Anterior cingulate cortex (tissue), 58 donors: ENCODE measurements around the gene MRM3.
"Not testable (repeated sequence)": the region's sequence is repeated elsewhere in the genome, so short reads cannot be mapped to it uniquely, and the experiment has no call there.

Source experiments
- DNase-seq, 58 donors: peaks; one replicate each; lab custom pipeline; 2025; lab: John Stamatoyannopoulos, UW

The MRM3 gene, protein sequence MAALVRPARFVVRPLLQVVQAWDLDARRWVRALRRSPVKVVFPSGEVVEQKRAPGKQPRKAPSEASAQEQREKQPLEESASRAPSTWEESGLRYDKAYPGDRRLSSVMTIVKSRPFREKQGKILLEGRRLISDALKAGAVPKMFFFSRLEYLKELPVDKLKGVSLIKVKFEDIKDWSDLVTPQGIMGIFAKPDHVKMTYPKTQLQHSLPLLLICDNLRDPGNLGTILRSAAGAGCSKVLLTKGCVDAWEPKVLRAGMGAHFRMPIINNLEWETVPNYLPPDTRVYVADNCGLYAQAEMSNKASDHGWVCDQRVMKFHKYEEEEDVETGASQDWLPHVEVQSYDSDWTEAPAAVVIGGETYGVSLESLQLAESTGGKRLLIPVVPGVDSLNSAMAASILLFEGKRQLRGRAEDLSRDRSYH

DNA sequence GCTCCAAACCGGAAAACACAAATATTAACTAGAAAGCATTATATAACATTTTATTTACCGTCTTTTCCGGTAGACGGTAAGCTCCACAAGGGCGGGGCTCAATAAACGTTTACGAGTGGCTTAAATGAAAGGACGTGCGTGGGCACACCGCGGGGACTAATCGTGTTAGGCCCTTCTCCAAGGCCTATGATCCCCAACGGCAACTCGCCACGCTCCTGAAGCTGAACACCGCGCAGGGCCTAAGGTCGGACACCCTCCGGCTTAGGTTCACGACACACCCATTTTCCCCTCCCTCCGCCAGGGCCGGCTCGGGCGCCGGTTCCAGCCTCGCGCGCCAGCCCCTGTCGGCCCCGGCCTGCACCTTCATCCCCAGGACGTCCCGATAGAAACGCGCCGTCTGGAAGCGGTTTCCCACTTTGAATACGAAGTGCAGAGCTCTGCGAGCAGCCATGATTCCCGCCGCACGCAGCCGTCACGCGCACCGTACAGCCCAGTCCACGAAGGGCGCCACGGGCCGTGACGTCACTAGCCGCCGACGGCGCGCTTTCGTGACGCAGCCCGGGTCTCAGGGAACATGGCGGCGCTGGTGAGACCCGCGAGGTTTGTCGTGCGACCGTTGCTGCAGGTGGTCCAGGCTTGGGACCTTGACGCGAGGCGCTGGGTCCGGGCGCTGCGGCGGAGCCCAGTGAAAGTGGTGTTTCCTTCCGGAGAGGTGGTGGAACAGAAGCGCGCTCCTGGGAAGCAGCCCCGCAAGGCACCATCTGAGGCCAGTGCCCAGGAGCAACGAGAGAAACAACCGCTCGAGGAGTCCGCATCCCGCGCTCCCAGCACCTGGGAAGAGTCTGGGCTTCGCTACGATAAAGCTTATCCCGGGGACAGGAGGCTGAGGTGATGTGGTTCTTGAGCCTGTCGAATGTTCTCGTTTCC is at the start of gene MRM3, which contains the start of gene GLOD4:
Gene MRM3 (plus strand): TSS at position 549 of the 927 bp plus-strand sequence. CDS start 26 bp downstream, at position 575.
Gene GLOD4 (minus strand): TSS at position 476 of the 927 bp plus-strand sequence. CDS start 25 bp downstream, at position 451.
- DNase-seq: peak in 57 of 58 donors; percentile 48 to 97 (median 85)

DNA sequence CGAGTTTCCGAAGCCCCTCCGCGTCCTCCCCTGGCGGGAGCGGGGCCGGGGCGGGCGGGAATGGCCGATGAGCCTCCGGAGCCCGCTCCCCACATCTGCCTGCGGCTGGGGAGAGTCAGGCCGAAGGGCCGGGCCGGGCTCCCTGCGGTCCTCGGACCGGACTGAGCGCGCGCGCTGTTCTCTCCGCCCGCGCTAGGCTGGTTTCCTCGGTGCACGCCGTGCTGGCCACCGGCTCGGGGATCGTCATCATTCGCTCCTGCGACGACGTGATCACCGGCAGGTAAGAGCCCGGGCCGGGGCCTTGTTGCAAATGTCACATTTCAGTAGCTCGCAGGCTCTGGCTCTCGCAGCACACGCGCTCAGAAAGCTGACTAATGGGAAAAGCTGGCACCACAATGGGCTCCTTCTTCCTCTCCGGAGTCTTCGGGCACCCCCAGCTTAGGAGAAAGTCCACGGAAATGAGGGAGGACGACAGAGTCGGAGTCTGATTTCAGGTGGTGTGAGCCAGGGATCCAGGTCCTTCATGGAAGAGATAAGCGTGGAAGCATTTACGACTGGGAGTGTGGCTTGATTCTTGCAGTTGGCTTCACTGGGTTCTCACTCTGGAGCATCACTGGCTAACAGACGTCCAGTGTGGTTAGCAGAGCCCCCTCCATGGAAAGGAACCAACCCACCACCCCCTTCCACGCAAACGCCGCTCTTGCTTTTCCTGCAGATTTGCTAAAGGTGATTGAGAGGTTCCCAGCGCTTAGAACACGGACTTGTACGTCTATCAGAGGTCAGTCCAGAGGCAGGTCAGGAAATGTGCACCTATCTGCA is 49.0 kb upstream of the MRM3 start:
- DNase-seq: peak in 25 of 58 donors; percentile 7 to 44 (median 26)

DNA sequence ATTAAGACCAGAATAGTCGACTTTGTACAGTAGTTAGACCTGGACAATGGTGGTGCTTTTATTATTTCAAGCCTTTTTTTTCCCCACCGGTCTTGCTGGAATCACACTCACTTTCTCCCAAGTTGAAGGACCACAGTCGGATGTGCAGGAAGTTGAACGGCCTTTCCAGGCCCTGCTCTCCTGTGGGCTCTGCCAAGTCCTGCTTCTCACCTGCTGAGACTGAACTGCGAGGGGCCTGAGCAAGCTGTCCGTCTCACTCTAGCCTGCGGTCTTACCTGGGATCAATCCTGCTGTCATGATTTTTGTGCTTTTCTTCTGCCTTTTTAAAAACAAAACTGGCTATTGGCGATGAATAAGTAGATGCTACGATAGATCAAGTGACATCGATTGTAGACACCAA is 48.4 kb upstream of the MRM3 start:
- no peak for DNase-seq

DNA sequence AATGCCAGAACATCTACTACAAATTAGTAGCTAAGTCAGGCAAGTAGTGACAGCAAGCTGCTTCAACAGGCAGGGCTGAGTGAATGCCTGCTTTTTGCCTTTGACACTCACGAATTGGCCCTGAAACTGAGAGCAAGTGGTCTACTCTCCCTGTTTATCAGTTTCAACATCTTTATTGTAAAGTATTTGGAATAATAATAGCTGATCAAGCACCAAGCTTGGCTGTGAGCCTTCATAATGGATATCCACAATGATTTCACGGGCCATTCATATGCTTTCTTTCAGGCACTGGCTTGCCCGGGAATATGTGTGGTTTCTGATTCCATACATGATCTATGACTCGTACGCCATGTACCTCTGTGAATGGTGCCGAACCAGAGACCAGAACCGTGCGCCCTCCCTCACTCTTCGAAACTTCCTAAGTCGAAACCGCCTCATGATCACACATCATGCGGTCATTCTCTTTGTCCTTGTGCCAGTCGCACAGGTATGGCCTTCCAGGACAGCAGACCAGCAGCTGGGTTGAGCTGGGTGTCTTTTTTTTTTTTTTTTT is 44.5 kb upstream of the MRM3 start:
- DNase-seq: no peak

DNA sequence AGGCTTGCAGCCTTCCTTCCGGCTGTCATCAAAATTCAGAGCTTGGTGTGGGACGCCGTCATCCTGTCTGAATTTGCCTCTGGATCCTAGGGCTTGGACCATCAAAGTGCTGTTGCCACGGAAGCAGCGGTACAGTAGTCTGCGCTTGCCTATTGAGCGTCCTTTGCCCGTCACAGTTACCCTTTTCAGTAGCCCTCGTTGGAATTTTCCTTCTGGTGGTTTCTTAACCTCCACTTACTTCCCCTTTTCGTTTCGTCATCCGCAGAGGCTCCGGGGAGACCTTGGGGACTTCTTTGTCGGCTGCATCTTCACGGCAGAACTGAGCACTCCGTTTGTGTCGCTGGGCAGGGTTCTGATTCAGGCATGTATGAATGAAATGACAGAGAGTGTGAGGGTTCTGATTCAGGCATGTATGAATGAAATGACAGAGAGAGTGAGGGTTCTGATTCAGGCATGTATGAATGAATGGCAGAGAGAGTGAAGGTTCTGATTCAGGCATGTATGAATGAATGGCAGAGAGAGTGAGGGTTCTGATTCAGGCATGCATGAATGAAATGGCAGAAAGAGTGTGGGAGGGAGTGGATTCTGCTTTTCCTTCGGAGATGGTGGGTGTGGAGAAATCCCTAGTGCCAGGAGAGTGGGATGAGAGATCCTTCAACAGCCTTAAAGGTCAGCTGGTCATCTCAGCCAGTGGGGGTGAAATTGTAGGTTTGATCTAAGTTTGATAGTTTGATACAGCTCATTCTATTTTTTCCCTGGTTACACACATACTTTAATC is 41.7 kb upstream of the MRM3 start:
- DNase-seq: peak in 6 of 58 donors; percentile 3 to 30 (median 14)

DNA sequence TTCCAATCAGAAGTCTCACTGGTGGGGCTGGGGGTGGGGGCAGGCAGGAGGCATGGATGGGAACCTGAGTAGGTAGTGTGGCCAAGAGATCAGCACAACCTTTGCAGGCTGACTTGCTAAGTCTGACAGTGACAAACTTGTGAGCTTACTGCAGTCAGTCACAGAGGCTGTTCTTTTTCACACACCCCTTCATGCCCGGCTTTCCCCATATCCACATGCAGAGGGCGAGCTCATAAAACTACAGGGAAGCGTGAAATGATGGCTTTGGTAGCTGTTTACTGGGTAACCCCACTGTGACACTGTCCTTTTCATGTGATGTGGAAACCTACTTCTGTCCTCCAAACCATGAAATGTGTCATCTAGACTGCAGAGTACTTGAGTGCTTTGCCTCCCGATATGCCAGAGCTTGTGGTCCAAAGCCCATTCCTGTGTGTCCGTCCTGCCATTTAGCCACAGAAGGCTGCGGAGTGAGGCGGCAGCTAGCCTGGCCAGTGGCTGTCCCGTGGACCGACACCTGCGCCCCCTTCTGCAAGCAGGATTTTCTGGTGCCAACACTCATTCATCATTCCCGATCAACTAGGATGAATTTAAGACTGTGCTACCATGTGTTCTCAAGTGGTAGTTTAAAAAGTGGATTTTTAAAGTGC is 39.9 kb upstream of the MRM3 start:
- no peak for DNase-seq

DNA sequence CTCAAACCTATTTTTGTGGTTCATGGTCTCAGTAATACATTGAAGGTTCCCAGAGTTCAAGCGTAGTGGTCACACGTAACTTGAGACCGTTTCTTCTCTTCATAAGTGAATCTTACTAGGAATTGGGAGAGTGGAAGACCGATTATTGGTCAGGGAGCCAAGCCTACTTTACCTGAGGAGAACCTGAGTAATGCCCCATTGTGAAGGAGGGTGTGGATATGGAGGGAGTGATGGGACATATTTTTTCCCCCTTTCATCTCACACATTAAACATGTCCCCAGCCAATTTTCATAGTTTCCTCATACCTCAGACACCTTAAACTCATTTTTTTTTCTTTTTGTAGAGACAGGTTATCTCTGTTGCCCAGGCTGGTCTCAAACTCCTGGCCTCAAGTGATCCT is 39.0 kb upstream of the MRM3 start:
- no peak for DNase-seq

DNA sequence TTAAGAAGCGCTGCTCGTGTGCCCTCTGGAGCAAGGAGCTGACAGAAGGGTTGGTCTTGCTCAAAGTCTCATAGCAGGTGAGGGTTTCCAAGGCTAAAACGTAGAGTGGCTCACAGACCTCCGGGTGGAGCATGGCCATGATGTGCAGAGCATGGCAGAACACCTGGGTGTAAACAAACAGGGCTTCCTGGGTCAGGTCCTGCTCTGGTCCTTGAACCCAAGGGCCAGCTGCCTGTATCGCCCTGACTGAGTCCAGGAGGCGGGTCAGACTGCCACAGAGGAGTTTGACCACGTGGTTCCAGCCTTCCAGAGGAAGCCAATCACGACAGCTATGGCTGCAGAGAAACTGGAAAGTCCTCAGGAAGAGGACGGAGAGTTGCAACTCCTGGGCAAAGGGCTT is 37.2 kb upstream of the MRM3 start:
- no peak for DNase-seq

DNA sequence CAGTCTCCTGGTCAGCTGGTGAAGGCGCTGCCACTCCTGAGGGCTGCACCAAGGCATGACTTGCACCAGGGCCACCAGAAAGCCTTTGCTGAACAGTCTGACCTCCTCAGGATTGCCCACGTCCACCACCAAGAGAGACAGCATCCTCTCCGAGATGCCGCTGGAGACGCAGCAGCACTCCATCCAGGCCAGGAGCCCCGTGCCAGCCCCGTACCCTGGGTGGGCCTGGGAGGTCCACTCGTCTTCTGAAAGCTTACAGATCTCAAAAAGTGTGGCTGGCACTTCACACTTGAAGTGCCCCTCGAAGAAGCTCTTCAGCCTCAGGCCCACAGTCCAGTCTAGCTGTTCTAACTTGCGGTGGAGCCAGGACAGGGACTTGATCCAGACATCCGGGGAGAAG is 36.7 kb upstream of the MRM3 start:
- no peak for DNase-seq

DNA sequence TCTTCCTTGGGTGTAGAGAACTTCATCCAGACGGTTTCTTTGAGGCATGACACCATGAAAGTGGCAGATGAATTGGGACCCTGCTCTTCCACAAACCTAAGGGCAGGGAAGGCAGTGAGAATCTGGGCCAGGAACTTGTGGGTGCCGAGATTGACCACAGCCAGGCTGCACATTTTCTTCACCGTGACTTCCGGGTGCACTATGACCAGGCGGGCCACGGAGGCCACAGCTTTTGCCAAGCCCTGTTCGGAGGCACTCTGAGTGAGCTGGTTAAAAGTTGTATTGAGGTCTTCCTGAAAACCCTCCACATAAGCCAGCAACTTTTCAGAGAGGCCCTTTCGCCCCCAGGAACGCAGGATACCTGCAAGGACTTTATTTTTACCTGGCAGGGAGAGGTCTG is 36.0 kb upstream of the MRM3 start:
- no peak for DNase-seq

DNA sequence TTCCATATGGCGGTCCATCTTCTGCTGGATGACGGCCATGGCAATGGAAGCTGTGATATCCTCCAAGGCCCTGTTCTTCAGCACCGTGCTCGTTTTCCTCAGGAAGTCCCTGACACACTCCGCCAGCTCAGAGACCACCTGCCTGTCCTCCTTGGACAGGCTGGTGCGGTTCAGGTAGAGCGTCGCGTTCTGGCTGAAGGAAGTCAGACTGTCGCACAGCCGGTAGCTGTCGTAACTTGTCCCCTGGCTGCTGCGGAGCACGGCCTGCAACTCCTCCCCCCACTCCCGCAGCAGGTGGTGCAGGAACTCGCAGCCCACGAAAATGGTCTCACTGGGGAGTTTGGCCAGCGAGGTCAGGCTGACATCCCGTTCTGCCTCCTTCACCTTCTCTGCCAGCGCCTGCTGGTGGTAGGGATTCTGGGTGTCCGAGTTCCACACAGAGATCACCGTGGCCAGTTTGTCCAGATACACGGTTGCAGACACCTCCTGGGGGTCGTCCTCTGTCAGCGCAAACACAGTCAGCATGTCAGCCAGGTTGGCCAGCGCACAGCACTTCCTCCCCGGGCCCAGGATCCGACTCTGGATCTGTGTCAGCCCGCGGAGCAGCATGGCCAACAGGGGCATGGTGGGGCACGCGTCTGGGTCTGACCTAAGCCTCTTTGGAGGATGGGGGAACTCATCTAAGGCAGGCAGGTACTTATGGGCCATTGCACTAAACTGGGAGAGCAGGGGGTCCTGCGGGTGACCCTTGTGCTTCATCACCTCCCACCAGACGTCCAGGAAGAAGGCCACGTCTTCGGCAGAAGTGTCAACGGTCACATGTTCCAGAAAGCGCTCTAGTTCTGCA is 35.1 kb upstream of the MRM3 start:
- DNase-seq: no peak

DNA sequence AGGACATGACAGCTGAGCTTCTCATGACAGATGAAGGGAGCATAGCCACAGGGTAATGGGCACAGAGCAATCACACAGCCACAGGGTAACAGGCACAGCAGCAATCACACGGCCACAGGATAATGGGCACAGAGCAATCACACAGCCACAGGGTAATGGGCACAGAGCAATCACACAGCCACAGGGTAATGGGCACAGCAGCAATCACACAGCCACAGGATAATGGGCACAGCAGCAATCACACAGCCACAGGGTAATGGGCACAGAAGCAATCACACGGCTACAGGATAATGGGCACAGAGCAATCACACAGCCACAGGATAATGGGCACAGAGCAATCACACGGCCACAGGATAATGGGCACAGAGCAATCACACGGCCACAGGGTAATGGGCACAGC is 33.5 kb upstream of the MRM3 start:
- not testable (repeated sequence) for DNase-seq

DNA sequence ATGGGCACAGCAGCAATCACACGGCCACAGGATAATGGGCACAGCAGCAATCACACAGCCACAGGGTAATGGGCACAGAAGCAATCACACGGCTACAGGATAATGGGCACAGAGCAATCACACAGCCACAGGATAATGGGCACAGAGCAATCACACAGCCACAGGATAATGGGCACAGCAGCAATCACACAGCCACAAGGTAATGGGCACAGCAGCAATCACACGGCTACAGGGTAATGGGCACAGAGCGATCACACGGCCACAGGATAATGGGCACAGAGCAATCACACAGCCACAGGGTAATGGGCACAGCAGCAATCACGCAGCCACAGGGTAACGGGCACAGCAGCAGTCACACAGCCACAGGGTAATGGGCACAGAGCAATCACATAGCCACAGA is 32.8 kb upstream of the MRM3 start:
- not testable (repeated sequence) for DNase-seq

DNA sequence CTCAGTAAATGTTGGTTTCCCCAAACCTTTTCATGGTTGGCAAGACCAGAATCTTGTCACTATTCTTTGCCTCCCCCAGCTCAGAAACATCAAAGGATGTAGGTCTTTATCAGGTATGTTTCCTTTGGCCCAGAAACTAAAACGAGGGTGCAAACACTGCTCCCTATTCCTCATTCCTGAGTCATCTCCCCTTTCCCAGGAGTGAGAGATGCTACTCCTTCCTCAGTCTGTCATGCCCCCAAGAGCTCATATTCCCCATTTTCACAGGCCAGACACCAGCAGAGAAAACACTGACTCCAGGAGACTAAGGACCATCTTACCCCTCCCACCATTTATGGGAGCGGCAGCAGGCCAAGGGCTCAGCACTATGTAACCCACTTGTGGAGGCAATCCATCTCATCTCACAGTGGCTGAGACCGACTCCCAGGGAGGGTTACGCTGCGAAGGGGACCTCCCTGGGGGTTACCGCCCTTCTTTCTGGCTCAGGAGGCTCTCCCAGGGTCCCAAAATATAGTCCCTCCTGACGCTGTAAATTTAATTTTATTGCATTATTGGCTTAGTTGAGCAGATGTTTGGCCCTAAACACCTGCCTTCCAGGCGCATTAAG is 31.6 kb upstream of the MRM3 start:
- no peak for DNase-seq

DNA sequence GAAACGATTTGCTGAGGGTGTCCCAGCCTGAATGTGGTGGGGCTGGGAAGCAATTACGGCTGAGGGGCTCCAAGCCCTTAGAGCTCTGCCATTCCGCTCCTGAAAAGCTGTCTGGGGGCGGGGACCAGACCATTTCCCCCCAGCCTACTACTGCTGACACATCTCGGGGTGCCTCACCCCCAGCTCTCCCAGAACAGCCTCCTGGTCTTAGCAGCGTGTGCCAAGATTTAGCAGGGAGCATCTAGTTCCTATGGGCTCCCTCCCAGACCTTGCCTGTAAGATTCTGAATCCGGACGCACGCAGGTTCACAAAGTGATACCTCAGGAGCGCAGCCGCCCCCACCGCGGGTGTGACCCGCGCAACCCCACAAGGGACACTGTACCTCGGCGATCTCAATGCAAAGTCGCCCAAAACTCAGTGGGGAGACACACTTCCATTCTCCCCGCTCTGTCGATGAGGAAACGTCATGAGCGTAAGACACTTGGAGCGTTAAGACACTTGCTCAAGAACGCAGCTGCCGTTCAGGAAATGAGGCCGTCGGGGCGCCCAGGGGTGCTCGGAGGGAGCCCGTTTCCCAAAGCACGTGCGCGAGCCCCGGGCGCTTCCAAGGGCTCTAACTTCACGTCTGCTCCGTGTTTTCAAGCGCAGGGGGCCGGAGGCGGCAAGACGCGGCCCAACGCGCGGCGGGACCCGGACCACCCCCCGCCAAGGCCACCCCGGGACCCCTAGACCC is 30.7 kb upstream of the MRM3 start:
- DNase-seq: peak in 5 of 58 donors; percentile 20 to 46 (median 30)

DNA sequence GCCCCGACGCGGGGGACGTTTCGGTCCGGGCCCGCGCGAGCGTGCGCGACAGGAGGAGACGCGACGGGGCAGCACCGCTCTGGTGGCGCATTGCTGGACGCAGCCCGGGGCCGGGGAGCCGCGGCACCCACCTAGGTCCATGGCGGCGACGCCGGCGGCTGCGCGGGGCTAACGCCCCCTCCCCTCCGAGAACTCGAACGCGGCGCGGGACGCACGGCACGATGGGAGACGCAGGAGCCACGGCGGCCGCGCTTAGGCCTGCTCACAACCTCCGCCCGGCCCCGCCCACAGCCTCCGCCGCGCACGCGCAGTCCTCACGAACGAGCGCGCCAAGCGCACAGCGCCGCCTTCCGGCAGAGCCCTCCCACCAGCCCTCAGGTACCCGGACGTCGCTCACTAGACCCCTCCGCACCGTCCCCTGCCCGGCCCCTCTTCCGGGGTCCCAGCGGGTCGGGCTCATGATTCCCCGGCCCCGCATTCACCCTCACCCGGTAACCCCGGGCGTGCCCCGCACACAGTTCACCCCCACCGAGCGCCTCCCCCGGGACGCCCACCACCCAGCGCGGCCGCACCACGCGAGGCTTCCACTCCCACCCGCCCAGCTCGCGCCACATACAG is 30.0 kb upstream of the MRM3 start, which contains the start of gene GEMIN4:
Gene GEMIN4 (minus strand): TSS at position 263 of the 618 bp plus-strand sequence. CDS start 122 bp downstream, at position 141.
- DNase-seq: peak; percentile 9 to 94 (median 84)
